K562 (cell line): ENCODE results near the gene SYNJ2. TPM values are rescaled to one million over a fixed set of nuclear protein-coding genes. Genes with fewer than 3 reads are reported as not detected.
A peak's percentile ranks its signal among the peaks of the same experiment; 100 is the strongest.

ENCODE experiments used
- ARID2 ChIP-seq: fragments of 450-650 bp; IDR thresholded peaks from 2 replicates; pipeline ENCODE4 v1.6.1; 2017; ENCODE audit warnings: antibody characterized with exemption, mild to moderate bottlenecking
- CAMTA2 ChIP-seq: fragments of 250-450 bp; sonication (Bioruptor Pico); conservative IDR thresholded peaks from 2 replicates; pipeline ENCODE4 v1.5.1; 2022
- CGGBP1 ChIP-seq: fragments of 250-450 bp; sonication (Bioruptor Pico); IDR thresholded peaks from 2 replicates; pipeline ENCODE4 v1.9.0; 2021; ENCODE audit warnings: mild to moderate bottlenecking
- CLOCK ChIP-seq: fragments of 250-450 bp; sonication (Bioruptor Pico); IDR thresholded peaks from 2 replicates; pipeline ENCODE4 v1.4.0; 2020; ENCODE audit warnings: mild to moderate bottlenecking, moderate library complexity, borderline replicate concordance
- CREB3 ChIP-seq: fragments of 450-650 bp; conservative IDR thresholded peaks from 2 replicates; pipeline ENCODE4 v1.6.1; 2016; ENCODE audit warnings: missing genetic modification characterization, low read depth, mild to moderate bottlenecking, missing compliant biosample characterization, moderate library complexity
- CREM ChIP-seq: IDR thresholded peaks from 2 replicates; pipeline ENCODE4 v1.6.1; 2014; ENCODE audit warnings: antibody characterized with exemption, low read depth
- E2F5 ChIP-seq: sonication (generic); formaldehyde crosslinking; IDR thresholded peaks from 2 replicates; pipeline ENCODE4 v1.8.0; 2022; ENCODE audit warnings: mild to moderate bottlenecking, missing genetic modification reagents
- E2F6 ChIP-seq, 2 experiments: IDR thresholded peaks; 2 replicates each; pipeline ENCODE4 v1.6.1; 2011; ENCODE audit warnings: borderline replicate concordance in 1 of 2, control low read depth in 1 of 2, low read depth in 1 of 2, low read length in 1 of 2, mild to moderate bottlenecking in 1 of 2, mixed read lengths in 1 of 2, moderate library complexity in 1 of 2; ENCODE audit not compliant: insufficient read depth in 1 of 2, insufficient read length in 1 of 2, poor library complexity in 1 of 2, severe bottlenecking in 1 of 2; ENCODE audit errors: extremely low read depth in 1 of 2
- HCFC1 ChIP-seq: IDR thresholded peaks from 2 replicates; pipeline ENCODE4 v1.6.1; 2012; ENCODE audit warnings: low read depth, low read length, improper control_type of control experiment
- IRF9 ChIP-seq: fragments of 450-650 bp; IDR thresholded peaks from 2 replicates; pipeline ENCODE4 v1.6.1; 2016; ENCODE audit warnings: missing biosample characterization, missing genetic modification characterization
- KDM2B ChIP-seq: fragments of 250-450 bp; sonication (Bioruptor Pico); IDR thresholded peaks from 2 replicates; pipeline ENCODE4 v1.8.0; 2021; ENCODE audit warnings: mild to moderate bottlenecking, moderate library complexity
- MTA3 ChIP-seq: fragments of 450-650 bp; formaldehyde crosslinking; IDR thresholded peaks from 2 replicates; pipeline ENCODE4 v1.6.1; 2017; ENCODE audit warnings: mild to moderate bottlenecking, borderline replicate concordance
- PHB ChIP-seq: fragments of 250-450 bp; sonication (Bioruptor Pico); IDR thresholded peaks from 2 replicates; pipeline ENCODE4 v1.5.0; 2021
- POLR3A ChIP-seq: IDR thresholded peaks from 2 replicates; pipeline ENCODE4 v1.6.1; 2011; ENCODE audit warnings: borderline replicate concordance, mild to moderate bottlenecking, moderate library complexity; ENCODE audit not compliant: insufficient read length, insufficient read depth; ENCODE audit errors: extremely low read depth
- SRSF9 ChIP-seq: fragments of 200-400 bp; formaldehyde crosslinking; IDR thresholded peaks from 2 replicates; pipeline ENCODE4 v1.6.1; 2017; ENCODE audit warnings: low read depth, low read length, borderline replicate concordance
- TRIM28 ChIP-seq: fragments of 450-650 bp; IDR thresholded peaks from 2 replicates; pipeline ENCODE4 v1.6.1; 2017
- XRCC5 ChIP-seq: fragments of 200-400 bp; formaldehyde crosslinking; IDR thresholded peaks from 2 replicates; pipeline ENCODE4 v1.6.1; 2017; ENCODE audit warnings: low read depth, mild to moderate bottlenecking, low read length
- ZBTB9 ChIP-seq: fragments of 450-650 bp; formaldehyde crosslinking; IDR thresholded peaks from 2 replicates; pipeline ENCODE4 v1.4.0; 2020; ENCODE audit warnings: mild to moderate bottlenecking, moderate library complexity
- ZNF785 ChIP-seq: fragments of 250-450 bp; sonication (Bioruptor Pico); IDR thresholded peaks from 2 replicates; pipeline ENCODE4 v1.4.0; 2020; ENCODE audit warnings: mild to moderate bottlenecking
- polyA plus RNA-seq, 8 experiments: library from polyadenylated mRNA; depleted of rRNA in 4 of 8; stranded (reverse) in 5 of 8; unstranded in 3 of 8; fragments of >200 nt; fragmentation: Nextera tagmentation in 2 of 8; fragmentation: Illumina TruSeq in 1 of 8; extraction: Ambion mirVana in 2 of 8; extraction: Trizol in 1 of 8; gene quantifications; 2 replicates each; pipeline versions ENCODE4 v1.2.1 to v1.2.3, GENCODE V29; 2011 to 2014; ENCODE audit warnings: inconsistent platforms in 1 of 8, missing spikeins in 1 of 8
- total RNA-seq, 7 experiments: library from RNA; depleted of rRNA in 6 of 7; stranded (reverse); fragments of >200 nt in 6 of 7; fragmentation: Illumina TruSeq in 2 of 7; extraction: Trizol in 2 of 7; gene quantifications; 2 replicates each; pipeline versions ENCODE4 v1.2.1 to v1.2.3, GENCODE V29; 2011 to 2021; ENCODE audit warnings: low replicate concordance in 1 of 7

The SYNJ2 gene
- total and polyA plus RNA-seq, 9 of the 15 experiments (the other 6 are each of a cell fraction or from before 2014, with no cell fraction given): 3.0 to 27.7 (median 17.8) TPM

GRCh38 chr6:158003910-158004700 lies 22.4 kb downstream of the SYNJ2 start (continued):
- TF ChIP-seq ZBTB9 (CRISPR knock-in tag): peak; percentile 99
- TF ChIP-seq IRF9: peak; percentile 99
- no peak for TF ChIP-seq HCFC1
- peak; percentile 63; the same call in 1 of the 2 replicates for TF ChIP-seq ZNF785
- no peak for TF ChIP-seq SRSF9
- no peak for TF ChIP-seq CREM
- no peak for TF ChIP-seq XRCC5
- peak; percentile 54; the same call in 1 of the 2 replicates for TF ChIP-seq MTA3
- no peak for TF ChIP-seq CGGBP1 (CRISPR knock-in tag)
- peak; percentile 91 for TF ChIP-seq CLOCK (CRISPR knock-in tag)
- no peak for TF ChIP-seq POLR3A
- TF ChIP-seq CAMTA2 (CRISPR knock-in tag): peak; percentile 85; the same call in 1 of the 2 replicates
- TF ChIP-seq PHB (CRISPR knock-in tag): 0 out of 2 replicates have a peak, but pooled peaks have one; percentile 44
- no peak for TF ChIP-seq E2F6 (IDR thresholded peaks at IDR 0.05; ENCODE audit: borderline replicate concordance in 1 of 2, extremely low read depth in 1 of 2, insufficient read depth in 1 of 2, insufficient read length in 1 of 2, low read depth in 1 of 2, low read length in 1 of 2, poor library complexity in 1 of 2, severe bottlenecking in 1 of 2)
- no peak for TF ChIP-seq TRIM28
- no peak for TF ChIP-seq E2F5
- no peak for TF ChIP-seq ARID2
- peak; percentile 100 for TF ChIP-seq CREB3 (tag)
- peak; percentile 96 for TF ChIP-seq KDM2B (CRISPR knock-in tag)
